Prostate gland (tissue), 2 donors: ENCODE results near the gene SH3RF2. TPM values are rescaled to one million over a fixed set of nuclear protein-coding genes. Genes with fewer than 3 reads are reported as not detected.

Experiments
- DNase-seq: peaks from one replicate; pipeline ENCODE4 v3.0.0-alpha.2; 2019; ENCODE audit warnings: low spot score
- H3K27ac ChIP-seq, 2 donors: fragments of 200-600 bp; sonication (generic); 2 replicates each; pipeline ENCODE4 v1.5.1; 2017 to 2019
- H3K27me3 ChIP-seq: fragments of 200-600 bp; sonication (generic); replicated peaks from 2 replicates; pipeline ENCODE4 v1.5.1; 2019; ENCODE audit not compliant: insufficient read depth
- H3K36me3 ChIP-seq, 2 donors: fragments of 200-600 bp; sonication (generic); 1 replicate in 1 of 2; 2 replicates in 1 of 2; pipeline versions ENCODE4 v1.5.1 to v1.8.1; 2017 to 2019
- H3K4me1 ChIP-seq: fragments of 200-600 bp; sonication (generic); replicated peaks from 2 replicates; pipeline ENCODE4 v1.5.1; 2019
- H3K4me3 ChIP-seq, 2 donors: fragments of 200-600 bp; sonication (generic); 2 replicates each; pipeline ENCODE4 v1.5.1; 2017 to 2019
- H3K9me3 ChIP-seq: fragments of 200-600 bp; sonication (generic); 2 replicates; pipeline ENCODE4 v1.5.1; 2017
- CTCF ChIP-seq, 4 experiments: fragments of 200-600 bp in 2 of 4; fragments of 450-650 bp in 2 of 4; sonication (generic) in 2 of 4; IDR thresholded peaks; 1 replicate in 3 of 4; 2 replicates in 1 of 4; pipeline ENCODE4 v1.5.1; 2016 to 2019; ENCODE audit warnings: antibody characterized with exemption in 4 of 4, mild to moderate bottlenecking in 2 of 4, moderate library complexity in 2 of 4
- POLR2A ChIP-seq: fragments of 450-650 bp; IDR thresholded peaks from one replicate; pipeline ENCODE4 v1.6.1; 2016; ENCODE audit warnings: antibody characterized with exemption, mild to moderate bottlenecking
- POLR2AphosphoS5 ChIP-seq: sonication (generic); formaldehyde crosslinking; IDR thresholded peaks from one replicate; pipeline ENCODE4 v1.6.1; 2017; ENCODE audit warnings: antibody characterized with exemption
- WGBS: methylation state at CpG from one replicate; pipeline ENCODE4 v1.1.5; 2018; 5-methylcytosine and 5-hydroxymethylcytosine counted together
- intact Hi-C: fragments of 100-400 bp; cut with DNase I; formaldehyde crosslinking; loops from one replicate; pipeline ENCODE4 v1.14.2; 2022
- total RNA-seq, 2 donors: library from RNA; depleted of rRNA; stranded (reverse); fragments of >200 nt; gene quantifications; one replicate each; pipeline ENCODE4 v1.1.0, GENCODE V29; 2016

Gene SH3RF2
- total RNA-seq, 2 donors from 2014 or later = 18.2 to 43.9 TPM

DNA sequence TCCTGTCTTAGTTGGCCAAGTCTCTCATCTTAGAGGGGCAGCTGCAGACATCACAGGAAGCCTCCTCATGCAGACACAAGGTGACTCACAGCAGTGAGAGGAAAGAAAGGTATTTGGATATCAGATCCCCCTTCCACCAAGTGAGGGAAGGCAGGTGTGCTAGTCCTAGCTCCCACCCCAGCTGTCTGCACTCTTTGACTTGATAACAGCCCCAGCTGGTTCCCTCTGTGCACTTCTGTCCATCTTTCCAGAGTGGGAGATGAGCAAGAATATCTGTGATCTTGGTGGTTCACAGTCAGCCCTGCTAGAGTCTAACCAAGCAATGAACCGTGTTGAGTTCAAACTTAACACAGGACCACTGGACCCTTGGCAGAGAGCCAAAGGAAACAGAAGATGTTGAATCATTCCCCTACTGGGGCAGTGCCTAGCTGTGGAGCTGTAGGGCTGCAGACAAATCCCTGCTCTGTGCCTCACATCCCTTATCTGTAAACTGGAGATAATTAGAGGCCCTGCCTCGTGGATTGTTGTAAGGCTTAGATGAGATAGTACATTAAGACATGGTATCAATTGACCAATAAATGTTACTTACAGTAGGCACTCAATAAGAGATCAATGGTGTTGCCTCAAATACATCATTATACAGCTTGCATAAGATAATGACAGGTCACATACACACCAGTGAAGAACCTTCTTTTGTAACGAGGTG lies 39.1 kb downstream of the SH3RF2 start:
- Histone ChIP-seq H3K4me3 (no peak overlapping the region), H3K4me1 (no peaks in the 10 kb centered on the region), H3K27me3 (no peaks in the 10 kb centered on the region), H3K9me3 (no peaks in the 10 kb centered on the region), H3K27ac (no peak overlapping the region), H3K36me3 (no peaks in the 10 kb centered on the region)
- WGBS = 47% methylated on average over 3 of the region's 3 CpGs
- TF ChIP-seq POLR2AphosphoS5 (no peak), POLR2A (no peak), CTCF (IDR thresholded peaks at IDR 0.05) (no peak)
- intact Hi-C loops = no loop called here
- DNase-seq = no peak

DNA sequence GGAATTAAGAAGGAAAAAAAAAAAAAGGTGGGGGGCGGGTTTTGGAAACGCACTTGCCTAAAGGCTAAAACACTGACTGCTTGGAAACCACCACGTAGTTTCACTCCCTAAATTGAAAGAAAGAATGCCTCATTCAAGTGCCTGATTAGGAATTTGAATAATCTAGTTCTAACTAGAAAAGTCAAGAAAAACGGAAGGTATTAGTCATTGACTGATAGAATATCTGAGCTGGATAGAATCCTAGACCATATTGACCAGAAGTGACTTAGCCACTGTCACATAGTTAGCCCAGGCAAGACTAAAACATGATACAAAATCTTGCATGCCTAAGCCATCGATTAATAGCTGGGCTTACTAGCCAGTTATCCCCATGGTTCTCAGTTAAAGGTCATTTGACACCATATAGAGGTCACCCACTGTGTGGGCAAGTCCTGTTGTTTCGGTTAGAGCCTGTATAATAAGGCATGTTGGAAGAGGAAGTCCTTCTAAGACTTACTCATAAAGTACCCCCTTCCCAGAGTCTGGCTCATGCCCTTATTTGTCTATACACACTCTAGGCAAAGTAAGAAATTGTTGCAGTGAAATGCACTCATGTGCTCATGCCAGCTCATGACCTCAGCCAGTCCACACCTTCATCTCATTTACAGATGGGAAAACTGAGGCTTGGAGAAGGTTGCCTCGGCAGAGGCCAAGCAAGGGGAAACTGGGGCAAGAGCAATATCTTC lies 40.2 kb downstream of the SH3RF2 start:
- H3K27me3 ChIP-seq = no peaks in the 10 kb centered on the region
- H3K4me1 ChIP-seq = peaks cover 4% of the 10 kb centered on the region
- 75% methylated on average over 7 of the region's 7 CpGs for WGBS
- H3K4me3 ChIP-seq = no peak overlapping the region
- no peaks in the 10 kb centered on the region for H3K9me3 ChIP-seq
- H3K27ac ChIP-seq = no peak overlapping the region
- intact Hi-C loops = no loop called here
- DNase-seq = no peak
- no peak for TF ChIP-seq POLR2A
- TF ChIP-seq POLR2AphosphoS5 = no peak
- TF ChIP-seq CTCF (IDR thresholded peaks at IDR 0.05) = no peak
- H3K36me3 ChIP-seq = no peaks in the 10 kb centered on the region

DNA sequence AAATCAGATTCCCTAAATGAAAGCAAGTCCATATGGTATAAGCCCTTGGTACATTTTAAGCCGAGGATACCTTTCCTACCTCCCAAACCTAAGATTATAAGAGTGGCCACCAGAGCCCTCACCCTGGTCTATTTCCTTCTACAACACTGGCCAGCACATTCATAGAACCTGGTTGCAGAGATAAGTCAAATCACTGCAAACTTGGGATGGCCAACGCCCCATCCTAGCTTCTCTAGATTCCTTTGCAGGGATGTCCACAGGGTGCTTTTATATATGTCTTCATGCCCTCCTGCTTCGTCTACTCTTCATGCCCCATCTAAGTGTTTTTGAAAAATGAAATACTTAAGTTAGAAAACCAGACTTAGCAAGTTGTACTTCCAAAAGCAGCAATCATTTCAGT lies 41.8 kb downstream of the SH3RF2 start:
- H3K4me1 ChIP-seq = peaks cover 4% of the 10 kb centered on the region
- H3K4me3 ChIP-seq = no peak overlapping the region
- H3K27ac ChIP-seq = no peak overlapping the region
- no peak for DNase-seq
- intact Hi-C loops = no loop called here
- no peaks in the 10 kb centered on the region for H3K36me3 ChIP-seq
- WGBS = 88% methylated on average over 3 of the region's 3 CpGs
- TF ChIP-seq POLR2AphosphoS5 (no peak), POLR2A (no peak), CTCF (IDR thresholded peaks at IDR 0.05) (no peak)
- H3K27me3 ChIP-seq = no peaks in the 10 kb centered on the region
- no peaks in the 10 kb centered on the region for H3K9me3 ChIP-seq

- 24% methylated on average over 1 of the region's 1 CpG for WGBS
- Histone ChIP-seq H3K36me3 (no peaks in the 10 kb centered on the region), H3K9me3 (no peaks in the 10 kb centered on the region), H3K27me3 (no peaks in the 10 kb centered on the region), H3K4me1 (peaks cover 4% of the 10 kb centered on the region), H3K4me3 (no peak overlapping the region), H3K27ac (no peak overlapping the region)
- DNase-seq = no peak
- intact Hi-C loops = no loop called here
- TF ChIP-seq POLR2AphosphoS5 (no peak), CTCF (IDR thresholded peaks at IDR 0.05) (no peak), POLR2A (no peak)
Measured at GRCh38 chr5:145978708-145979107, 42.3 kb downstream of the SH3RF2 start.
